K562 (cell line): ENCODE data around the gene GRK1.

Experiments
- BRF2 ChIP-seq: IDR thresholded peaks from 3 replicates; pipeline ENCODE4 v1.6.1; 2011; ENCODE audit warnings: borderline replicate concordance, mild to moderate bottlenecking; ENCODE audit not compliant: insufficient read length, insufficient read depth
- CREM ChIP-seq: IDR thresholded peaks from 2 replicates; pipeline ENCODE4 v1.6.1; 2014; ENCODE audit warnings: antibody characterized with exemption, low read depth
- CTCF ChIP-seq, 3 experiments: IDR thresholded peaks in 2 of 3; conservative IDR thresholded peaks in 1 of 3; 2 replicates each; pipeline ENCODE4 v1.5.1; 2011 to 2012; ENCODE audit warnings: low read length in 3 of 3, mild to moderate bottlenecking in 3 of 3, control low read depth in 2 of 3, improper control_type of control experiment in 1 of 3, inconsistent platforms in 1 of 3, low read depth in 1 of 3, mixed read lengths in 1 of 3, moderate library complexity in 1 of 3; ENCODE audit not compliant: insufficient read depth in 2 of 3
- ELF4 ChIP-seq: fragments of 450-650 bp; formaldehyde crosslinking; IDR thresholded peaks from 2 replicates; pipeline ENCODE4 v1.4.0; 2022; ENCODE audit warnings: missing genetic modification characterization
- EP300 ChIP-seq: IDR thresholded peaks from 2 replicates; pipeline ENCODE4 v1.6.1; 2012; ENCODE audit warnings: low read length, improper control_type of control experiment
- EZH2 ChIP-seq: IDR thresholded peaks from 2 replicates; pipeline ENCODE4 v1.6.1; 2012; ENCODE audit warnings: low read depth, mild to moderate bottlenecking, inconsistent platforms, low read length, borderline replicate concordance
- MYC ChIP-seq, 2 experiments: fragments of 250-450 bp in 1 of 2; sonication (Bioruptor Pico) in 1 of 2; IDR thresholded peaks; 2 replicates each; pipeline versions ENCODE4 v1.5.1 to v1.6.1; 2012 to 2021; ENCODE audit warnings: low read depth in 2 of 2, borderline replicate concordance in 1 of 2, improper control_type of control experiment in 1 of 2, low read length in 1 of 2, mild to moderate bottlenecking in 1 of 2, moderate library complexity in 1 of 2
- PHF8 ChIP-seq: fragments of 200-600 bp; sonication (generic); IDR thresholded peaks from 2 replicates; pipeline ENCODE4 v1.6.1; 2012; ENCODE audit warnings: mixed run types, mild to moderate bottlenecking, inconsistent platforms, low read length, moderate library complexity, borderline replicate concordance
- POLR2A ChIP-seq: fragments of 450-650 bp; conservative IDR thresholded peaks from 2 replicates; pipeline ENCODE4 v1.6.1; 2016

- TF ChIP-seq MYC (IDR thresholded peaks at IDR 0.05; ENCODE audit: low read depth, low read length): no peak
- TF ChIP-seq MYC (CRISPR knock-in tag; IDR thresholded peaks at IDR 0.05; ENCODE audit: borderline replicate concordance, low read depth): no peak
- no peak for TF ChIP-seq ELF4 (CRISPR knock-in tag)
- no peak for TF ChIP-seq CREM
- TF ChIP-seq CTCF (IDR thresholded peaks at IDR 0.05 in 2 of 3, conservative IDR thresholded peaks at IDR 0.05 in 1 of 3; ENCODE audit: insufficient read depth in 2 of 3, low read depth in 1 of 3, low read length in 3 of 3): no peak
- TF ChIP-seq EP300: no peak
- TF ChIP-seq BRF2: no peak
- no peak for TF ChIP-seq EZH2
- TF ChIP-seq PHF8: no peak
- TF ChIP-seq POLR2A: no peak
Observed at GRCh38 chr13:113743366-113744195, 76.6 kb downstream of the GRK1 start.
